ENCODE data around the gene SUSD3. TPM values are rescaled to one million over a fixed set of nuclear protein-coding genes. Genes with fewer than 3 reads are reported as not detected.

Gene SUSD3
- total and polyA plus RNA-seq, 4 donors: 4.1 to 19.2 (median 11.8) TPM

- no peaks in the 10 kb centered on the region for H3K9me3 ChIP-seq (ENCODE audit: control insufficient read depth in 4 of 4, low read length in 3 of 4)
Observed at GRCh38 chr9:93066978-93067603, 8.6 kb downstream of the SUSD3 start.

DNA sequence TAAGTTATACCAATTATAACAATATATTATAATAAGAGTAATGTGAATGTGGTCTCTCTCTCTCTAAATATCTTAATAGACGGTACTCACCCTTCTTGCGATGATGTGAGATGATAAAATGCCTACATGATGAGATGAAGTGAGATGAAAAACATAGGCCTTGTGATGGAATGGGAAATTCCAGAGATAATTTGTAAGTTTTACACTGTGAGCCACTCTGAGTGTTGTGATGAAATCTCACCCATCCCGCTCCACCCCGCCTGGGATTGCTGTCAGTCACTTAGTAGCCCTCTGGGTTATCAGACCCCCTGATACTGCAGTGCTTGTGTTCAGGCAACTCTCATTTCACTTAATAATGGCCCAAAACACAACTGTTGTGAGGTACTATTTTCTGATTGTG is 10.5 kb downstream of the SUSD3 start:
- no peak overlapping the region for H3K4me3 ChIP-seq (ENCODE audit: low read depth in 1 of 3, low read length in 3 of 3)
- no peak for TF ChIP-seq HNF4G (IDR thresholded peaks at IDR 0.05)
- no peak for TF ChIP-seq NR2F2 (IDR thresholded peaks at IDR 0.05)
- TF ChIP-seq, protein P1, sequence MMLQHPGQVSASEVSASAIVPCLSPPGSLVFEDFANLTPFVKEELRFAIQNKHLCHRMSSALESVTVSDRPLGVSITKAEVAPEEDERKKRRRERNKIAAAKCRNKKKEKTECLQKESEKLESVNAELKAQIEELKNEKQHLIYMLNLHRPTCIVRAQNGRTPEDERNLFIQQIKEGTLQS (IDR thresholded peaks at IDR 0.05): no peak
- TF ChIP-seq HNF4A (conservative IDR thresholded peaks at IDR 0.05): no peak
- no peak for TF ChIP-seq CTCF (IDR thresholded peaks at IDR 0.05; ENCODE audit: low read depth, low read length, missing input control)
- no peak for TF ChIP-seq RXRA (IDR thresholded peaks at IDR 0.05)
- TF ChIP-seq RAD21 (IDR thresholded peaks at IDR 0.05): no peak
- no peak overlapping the region for H3K9ac ChIP-seq (ENCODE audit: low read depth in 1 of 2, low read length in 2 of 2)
- peaks cover 3 to 11% (median 6%) of the 10 kb centered on the region in 4 donors for H3K4me1 ChIP-seq (ENCODE audit: control insufficient read depth in 4 of 4, insufficient read depth in 4 of 4, low read length in 3 of 4)
- H3K9me3 ChIP-seq (ENCODE audit: control insufficient read depth in 4 of 4, low read length in 3 of 4): no peaks in the 10 kb centered on the region
- H3K27ac ChIP-seq (ENCODE audit: low read depth in 1 of 2, low read length in 2 of 2): no peak overlapping the region
- H3K36me3 ChIP-seq (ENCODE audit: control insufficient read depth in 4 of 4, insufficient read depth in 3 of 4, low read depth in 1 of 4, low read length in 3 of 4): no peaks in the 10 kb centered on the region
- H3K27me3 ChIP-seq (ENCODE audit: control insufficient read depth in 4 of 4, insufficient read depth in 4 of 4, low read length in 3 of 4): no peaks in the 10 kb centered on the region
- 96% methylated on average over 4 of the region's 4 CpGs for WGBS
- no peak for DNase-seq (ENCODE audit: low spot score)

More at GRCh38 chr9:93066978-93067603, 8.6 kb downstream of the SUSD3 start:
- no peaks in the 10 kb centered on the region for H3K27me3 ChIP-seq (ENCODE audit: control insufficient read depth in 4 of 4, insufficient read depth in 4 of 4, low read length in 3 of 4)
- TF ChIP-seq EGR1 (IDR thresholded peaks at IDR 0.05; ENCODE audit: low read depth in 2 of 2) (no peak), FOXA2 (IDR thresholded peaks at IDR 0.05) (no peak), TAF1 (conservative IDR thresholded peaks at IDR 0.05) (no peak), HNF4G (IDR thresholded peaks at IDR 0.05) (no peak), YY1 (IDR thresholded peaks at IDR 0.05) (no peak), RXRA (IDR thresholded peaks at IDR 0.05) (no peak), FOXA1 (IDR thresholded peaks at IDR 0.05) (no peak), GABPA (IDR thresholded peaks at IDR 0.05 in 1 of 2, conservative IDR thresholded peaks at IDR 0.05 in 1 of 2) (no peak), SP1 (IDR thresholded peaks at IDR 0.05) (no peak), CTCF (IDR thresholded peaks at IDR 0.05; ENCODE audit: low read depth, low read length, missing input control) (no peak), HNF4A (conservative IDR thresholded peaks at IDR 0.05) (no peak), MAX (IDR thresholded peaks at IDR 0.05) (no peak)
- TF ChIP-seq, protein P2, sequence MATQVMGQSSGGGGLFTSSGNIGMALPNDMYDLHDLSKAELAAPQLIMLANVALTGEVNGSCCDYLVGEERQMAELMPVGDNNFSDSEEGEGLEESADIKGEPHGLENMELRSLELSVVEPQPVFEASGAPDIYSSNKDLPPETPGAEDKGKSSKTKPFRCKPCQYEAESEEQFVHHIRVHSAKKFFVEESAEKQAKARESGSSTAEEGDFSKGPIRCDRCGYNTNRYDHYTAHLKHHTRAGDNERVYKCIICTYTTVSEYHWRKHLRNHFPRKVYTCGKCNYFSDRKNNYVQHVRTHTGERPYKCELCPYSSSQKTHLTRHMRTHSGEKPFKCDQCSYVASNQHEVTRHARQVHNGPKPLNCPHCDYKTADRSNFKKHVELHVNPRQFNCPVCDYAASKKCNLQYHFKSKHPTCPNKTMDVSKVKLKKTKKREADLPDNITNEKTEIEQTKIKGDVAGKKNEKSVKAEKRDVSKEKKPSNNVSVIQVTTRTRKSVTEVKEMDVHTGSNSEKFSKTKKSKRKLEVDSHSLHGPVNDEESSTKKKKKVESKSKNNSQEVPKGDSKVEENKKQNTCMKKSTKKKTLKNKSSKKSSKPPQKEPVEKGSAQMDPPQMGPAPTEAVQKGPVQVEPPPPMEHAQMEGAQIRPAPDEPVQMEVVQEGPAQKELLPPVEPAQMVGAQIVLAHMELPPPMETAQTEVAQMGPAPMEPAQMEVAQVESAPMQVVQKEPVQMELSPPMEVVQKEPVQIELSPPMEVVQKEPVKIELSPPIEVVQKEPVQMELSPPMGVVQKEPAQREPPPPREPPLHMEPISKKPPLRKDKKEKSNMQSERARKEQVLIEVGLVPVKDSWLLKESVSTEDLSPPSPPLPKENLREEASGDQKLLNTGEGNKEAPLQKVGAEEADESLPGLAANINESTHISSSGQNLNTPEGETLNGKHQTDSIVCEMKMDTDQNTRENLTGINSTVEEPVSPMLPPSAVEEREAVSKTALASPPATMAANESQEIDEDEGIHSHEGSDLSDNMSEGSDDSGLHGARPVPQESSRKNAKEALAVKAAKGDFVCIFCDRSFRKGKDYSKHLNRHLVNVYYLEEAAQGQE (IDR thresholded peaks at IDR 0.05): no peak
- WGBS: 94% methylated on average over 3 of the region's 3 CpGs
- no peak overlapping the region for H3K4me3 ChIP-seq (ENCODE audit: low read depth in 1 of 3, low read length in 3 of 3)
- DNase-seq (ENCODE audit: low spot score): no peak
- peaks cover under 1 to 12% (median 5%) of the 10 kb centered on the region in 4 donors for H3K4me1 ChIP-seq (ENCODE audit: control insufficient read depth in 4 of 4, insufficient read depth in 4 of 4, low read length in 3 of 4)
- no peak overlapping the region for H3K27ac ChIP-seq (ENCODE audit: low read depth in 1 of 2, low read length in 2 of 2)
- no peaks in the 10 kb centered on the region for H3K36me3 ChIP-seq (ENCODE audit: control insufficient read depth in 4 of 4, insufficient read depth in 3 of 4, low read depth in 1 of 4, low read length in 3 of 4)
- no peak overlapping the region for H3K9ac ChIP-seq (ENCODE audit: low read depth in 1 of 2, low read length in 2 of 2)
